IPS-18c (cell line): ENCODE data around the gene APLF.
"Not testable (repeated sequence)": the region's sequence is repeated elsewhere in the genome, so short reads cannot be mapped to it uniquely, and the experiment has no call there.

Experiments used
- H3K4me3 ChIP-seq: 2 replicates; pipeline ENCODE4 v1.7.0; 2013; ENCODE audit warnings: low read depth, mild to moderate bottlenecking, low read length, moderate library complexity; ENCODE audit not compliant: insufficient read depth
- H3K9me3 ChIP-seq: one replicate; pipeline ENCODE4 v1.6.1; 2013; ENCODE audit warnings: mild to moderate bottlenecking, low read length, moderate library complexity; ENCODE audit not compliant: control insufficient read depth, insufficient read depth

APLF gene

GRCh38 chr2:68548396-68548795 is 81.0 kb downstream of the APLF start:
- Histone ChIP-seq H3K9me3 (no peaks in the 10 kb centered on the region), H3K4me3 (no peak overlapping the region)

GRCh38 chr2:68553098-68553497 is 85.7 kb downstream of the APLF start:
- H3K4me3 ChIP-seq: no peak overlapping the region

GRCh38 chr2:68555425-68556206 is 88.2 kb downstream of the APLF start:
- H3K9me3 ChIP-seq, H3K4me3 ChIP-seq: not testable (repeated sequence)

More at GRCh38 chr2:68553098-68553497, 85.7 kb downstream of the APLF start:
- H3K9me3 ChIP-seq: no peaks in the 10 kb centered on the region

- no peaks in the 10 kb centered on the region for H3K9me3 ChIP-seq
- H3K4me3 ChIP-seq: no peak overlapping the region
These were observed 89.0 kb downstream of the APLF start for GRCh38 chr2:68556381-68556780.

- Histone ChIP-seq H3K4me3 (no peak overlapping the region), H3K9me3 (no peaks in the 10 kb centered on the region)
These were observed 91.2 kb downstream of the APLF start for GRCh38 chr2:68558576-68558975.

GRCh38 chr2:68559692-68560091 is 92.3 kb downstream of the APLF start:
- H3K4me3 ChIP-seq: no peak overlapping the region
- H3K9me3 ChIP-seq: no peaks in the 10 kb centered on the region

- H3K4me3 ChIP-seq: no peak overlapping the region
These were observed 93.2 kb downstream of the APLF start for GRCh38 chr2:68560545-68560944.

GRCh38 chr2:68561372-68561771 is 94.0 kb downstream of the APLF start:
- Histone ChIP-seq H3K9me3 (no peaks in the 10 kb centered on the region), H3K4me3 (no peak overlapping the region)

More at GRCh38 chr2:68560545-68560944, 93.2 kb downstream of the APLF start:
- H3K9me3 ChIP-seq: no peaks in the 10 kb centered on the region

GRCh38 chr2:68562934-68563333 is 95.5 kb downstream of the APLF start:
- Histone ChIP-seq H3K9me3 (no peaks in the 10 kb centered on the region), H3K4me3 (no peak overlapping the region)

- H3K9me3 ChIP-seq: no peaks in the 10 kb centered on the region
These were observed 97.0 kb downstream of the APLF start for GRCh38 chr2:68564426-68564825.

GRCh38 chr2:68565273-68565672 is 97.9 kb downstream of the APLF start:
- H3K9me3 ChIP-seq: no peaks in the 10 kb centered on the region
- H3K4me3 ChIP-seq: no peak overlapping the region

More at GRCh38 chr2:68564426-68564825, 97.0 kb downstream of the APLF start:
- no peak overlapping the region for H3K4me3 ChIP-seq

GRCh38 chr2:68565858-68566257 is 98.5 kb downstream of the APLF start:
- no peaks in the 10 kb centered on the region for H3K9me3 ChIP-seq
- no peak overlapping the region for H3K4me3 ChIP-seq

- Histone ChIP-seq H3K9me3 (no peaks in the 10 kb centered on the region), H3K4me3 (no peak overlapping the region)
These were observed 99.0 kb downstream of the APLF start for GRCh38 chr2:68566362-68566761.

- Histone ChIP-seq H3K4me3 (no peak overlapping the region), H3K9me3 (no peaks in the 10 kb centered on the region)
These were observed 100.7 kb downstream of the APLF start for GRCh38 chr2:68568116-68568515.

- Histone ChIP-seq H3K9me3 (no peaks in the 10 kb centered on the region), H3K4me3 (no peak overlapping the region)
These were observed 102.2 kb downstream of the APLF start for GRCh38 chr2:68569604-68570003.

GRCh38 chr2:68570434-68570833 is 103.0 kb downstream of the APLF start:
- H3K4me3 ChIP-seq, H3K9me3 ChIP-seq: not testable (repeated sequence)

- Histone ChIP-seq H3K9me3 (no peaks in the 10 kb centered on the region), H3K4me3 (no peak overlapping the region)
These were observed 106.9 kb downstream of the APLF start for GRCh38 chr2:68574202-68574791.

- Histone ChIP-seq H3K9me3 (no peaks in the 10 kb centered on the region), H3K4me3 (no peak overlapping the region)
These were observed 109.8 kb downstream of the APLF start for GRCh38 chr2:68577183-68577582.
